ENCODE data around the gene MTUS2.

DNA sequence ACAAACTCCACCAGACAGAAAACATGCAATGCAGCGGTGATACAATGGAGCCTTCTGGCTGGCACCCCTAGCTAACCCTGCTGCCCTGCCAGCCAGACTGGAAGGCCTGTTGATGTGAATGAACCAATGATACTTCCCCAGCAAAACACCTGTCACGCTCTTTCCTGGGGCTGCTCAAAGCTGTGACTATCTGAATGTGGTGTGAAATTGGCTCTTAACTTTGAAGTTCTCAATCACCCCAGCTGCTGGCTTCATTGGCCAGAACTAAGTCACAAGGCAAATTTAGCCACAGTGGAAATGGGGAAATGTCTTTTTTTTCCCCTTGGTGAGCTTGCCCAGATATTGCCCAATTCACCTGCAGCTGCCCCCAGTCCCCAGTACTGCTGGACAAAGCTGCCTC lies 628.0 kb downstream of the MTUS2 start:
- no peak for TF ChIP-seq POLR2A (IDR thresholded peaks at IDR 0.05; ENCODE audit: extremely low read depth, insufficient read length)
- TF ChIP-seq, protein P1, sequence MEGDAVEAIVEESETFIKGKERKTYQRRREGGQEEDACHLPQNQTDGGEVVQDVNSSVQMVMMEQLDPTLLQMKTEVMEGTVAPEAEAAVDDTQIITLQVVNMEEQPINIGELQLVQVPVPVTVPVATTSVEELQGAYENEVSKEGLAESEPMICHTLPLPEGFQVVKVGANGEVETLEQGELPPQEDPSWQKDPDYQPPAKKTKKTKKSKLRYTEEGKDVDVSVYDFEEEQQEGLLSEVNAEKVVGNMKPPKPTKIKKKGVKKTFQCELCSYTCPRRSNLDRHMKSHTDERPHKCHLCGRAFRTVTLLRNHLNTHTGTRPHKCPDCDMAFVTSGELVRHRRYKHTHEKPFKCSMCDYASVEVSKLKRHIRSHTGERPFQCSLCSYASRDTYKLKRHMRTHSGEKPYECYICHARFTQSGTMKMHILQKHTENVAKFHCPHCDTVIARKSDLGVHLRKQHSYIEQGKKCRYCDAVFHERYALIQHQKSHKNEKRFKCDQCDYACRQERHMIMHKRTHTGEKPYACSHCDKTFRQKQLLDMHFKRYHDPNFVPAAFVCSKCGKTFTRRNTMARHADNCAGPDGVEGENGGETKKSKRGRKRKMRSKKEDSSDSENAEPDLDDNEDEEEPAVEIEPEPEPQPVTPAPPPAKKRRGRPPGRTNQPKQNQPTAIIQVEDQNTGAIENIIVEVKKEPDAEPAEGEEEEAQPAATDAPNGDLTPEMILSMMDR (IDR thresholded peaks at IDR 0.05; ENCODE audit: low read depth, low read length): no peak
- TF ChIP-seq, protein P2, sequence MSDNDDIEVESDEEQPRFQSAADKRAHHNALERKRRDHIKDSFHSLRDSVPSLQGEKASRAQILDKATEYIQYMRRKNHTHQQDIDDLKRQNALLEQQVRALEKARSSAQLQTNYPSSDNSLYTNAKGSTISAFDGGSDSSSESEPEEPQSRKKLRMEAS (IDR thresholded peaks at IDR 0.05; ENCODE audit: low read depth, low read length): no peak
